T-cell (primary cell): Measurements from ENCODE around the gene ALDH18A1. TPM values are rescaled to one million over a fixed set of nuclear protein-coding genes. Genes with fewer than 3 reads are reported as not detected.

Experiments used
- ATAC-seq, 4 experiments: fragments of 200-7000 bp in 3 of 4; fragments of 150-1000 bp in 1 of 4; cut with Tn5 transposase; replicated peaks in 1 of 4; 1 replicate in 3 of 4; 2 replicates in 1 of 4; pipeline ENCODE4 v1.10.0; 2021; ENCODE audit warnings: moderate library complexity in 3 of 4, mild to moderate bottlenecking in 2 of 4, moderate number of reproducible peaks in 1 of 4
- CTCF ChIA-PET, 2 donors: fragments of 300-600 bp; sonication (Branson Sonifier 250); formaldehyde crosslinking; loops; one replicate each; lab custom pipeline; 2022; ENCODE audit warnings: antibody characterized with exemption in 2 of 2; lab: Charles Lee
- POLR2A ChIA-PET, 2 donors: fragments of 300-600 bp; sonication (Branson Sonifier 250); formaldehyde crosslinking; loops; one replicate each; lab custom pipeline; 2022; ENCODE audit warnings: antibody characterized with exemption in 2 of 2; lab: Charles Lee
- DNase-seq, 35 experiments: peaks; one replicate each; pipeline versions ENCODE4 v3.0.0 to v3.0.0-alpha.2; 2013 to 2023
- H3K27ac ChIP-seq: one replicate; pipeline ENCODE4 v1.5.1; 2013; ENCODE audit warnings: low read length
- H3K27me3 ChIP-seq, 2 experiments: replicated peaks in 1 of 2; 1 replicate in 1 of 2; 2 replicates in 1 of 2; pipeline versions ENCODE4 v1.6.1 to v1.7.0; 2013; ENCODE audit warnings: low read length in 1 of 2, mixed read lengths in 1 of 2; ENCODE audit not compliant: control insufficient read depth in 2 of 2, insufficient read depth in 2 of 2; ENCODE audit errors: extremely low read depth in 1 of 2
- H3K36me3 ChIP-seq, 2 donors: 1 replicate in 1 of 2; 2 replicates in 1 of 2; pipeline versions ENCODE4 v1.6.1 to v1.7.0; 2013; ENCODE audit warnings: low read length in 1 of 2; ENCODE audit not compliant: control insufficient read depth in 2 of 2, insufficient read depth in 1 of 2; ENCODE audit errors: extremely low read depth in 1 of 2
- H3K4me1 ChIP-seq, 2 experiments: 1 replicate in 1 of 2; 2 replicates in 1 of 2; pipeline versions ENCODE4 v1.6.1 to v1.7.0; 2013; ENCODE audit warnings: low read length in 2 of 2, mixed read lengths in 1 of 2; ENCODE audit not compliant: insufficient read depth in 2 of 2, control insufficient read depth in 1 of 2; ENCODE audit errors: extremely low read depth in 1 of 2
- H3K4me3 ChIP-seq, 2 donors: 1 replicate in 1 of 2; 2 replicates in 1 of 2; pipeline versions ENCODE4 v1.5.1 to v1.7.0; 2013; ENCODE audit warnings: mild to moderate bottlenecking in 2 of 2, low read length in 1 of 2, moderate library complexity in 1 of 2; ENCODE audit not compliant: control insufficient read depth in 1 of 2; ENCODE audit errors: extremely low read depth in 1 of 2
- H3K9me3 ChIP-seq: 2 replicates; pipeline ENCODE4 v1.7.0; 2013
- H3K27ac Mint-ChIP-seq, 2 donors: one replicate each; pipeline ENCODE4 v1.8.0; 2020 to 2021; ENCODE audit warnings: mild to moderate bottlenecking in 2 of 2, mixed read lengths in 2 of 2
- H3K27me3 Mint-ChIP-seq, 2 donors: one replicate each; pipeline ENCODE4 v1.8.0; 2021 to 2022; ENCODE audit warnings: mixed read lengths in 2 of 2
- H3K36me3 Mint-ChIP-seq: one replicate; pipeline ENCODE4 v1.8.0; 2021; ENCODE audit warnings: mixed read lengths
- H3K4me1 Mint-ChIP-seq, 3 donors: one replicate each; pipeline ENCODE4 v1.8.0; 2020 to 2022; ENCODE audit warnings: mixed read lengths in 3 of 3, mild to moderate bottlenecking in 1 of 3
- H3K4me3 Mint-ChIP-seq, 3 donors: one replicate each; pipeline ENCODE4 v1.8.0; 2020 to 2022; ENCODE audit warnings: mild to moderate bottlenecking in 3 of 3, mixed read lengths in 3 of 3, moderate library complexity in 3 of 3
- H3K9me3 Mint-ChIP-seq, 3 donors: one replicate each; pipeline ENCODE4 v1.8.0; 2020 to 2022; ENCODE audit warnings: mixed read lengths in 3 of 3
- WGBS: methylation state at CpG from one replicate; pipeline ENCODE4 v1.1.5; 2013; ENCODE audit warnings: missing lambda C conversion rate; ENCODE audit not compliant: insufficient coverage; 5-methylcytosine and 5-hydroxymethylcytosine counted together
- total RNA-seq, 35 experiments: library from RNA in 6 of 35; stranded (reverse) in 6 of 35; fragments of 120-200 nt in 1 of 35; gene quantifications; one replicate each; pipeline versions ENCODE4 v1.2.1 to v1.2.4 and lab custom pipeline; 2013 to 2026

ALDH18A1 gene
- total RNA-seq, 5 donors from 2014 or later (not counting 1 experiment from before 2014, with no cell fraction given) = 24.7 to 32.7 (median 28.4) TPM

DNA sequence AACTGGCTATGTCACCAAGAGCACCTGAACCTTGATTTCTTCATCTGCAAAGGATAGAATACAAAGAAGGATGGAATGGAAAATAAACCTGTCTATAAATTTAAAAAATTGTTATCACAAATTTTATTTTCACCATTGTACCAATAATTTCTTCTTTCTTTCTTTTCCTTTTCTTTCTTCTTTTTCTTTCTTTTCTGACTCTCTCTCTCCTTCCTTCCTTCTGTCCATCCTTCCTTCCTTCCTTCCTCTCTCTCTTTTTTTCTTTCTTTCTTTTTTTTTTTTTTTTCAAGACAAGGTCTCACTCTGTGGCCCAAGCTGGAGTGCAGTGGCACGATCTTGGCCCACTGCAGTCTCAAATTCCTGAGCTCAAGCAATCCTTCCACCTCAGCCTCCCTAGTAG lies 58.7 kb downstream of the ALDH18A1 start:
- Histone ChIP-seq H3K4me3 (no peak overlapping the region), H3K9me3 (no peaks in the 10 kb centered on the region), H3K27ac (no peak overlapping the region), H3K36me3 (no peaks in the 10 kb centered on the region), H3K4me1 (no peaks in the 10 kb centered on the region), H3K27me3 (peaks cover 0 to under 1% of the 10 kb centered on the region in 2 experiments)
- H3K9me3 Mint-ChIP-seq = no peaks in the 10 kb centered on the region
- no peak for ATAC-seq
- H3K4me3 Mint-ChIP-seq = no peak overlapping the region
- no peaks in the 10 kb centered on the region for H3K4me1 Mint-ChIP-seq
- peaks cover 5 to 10% of the 10 kb centered on the region in 2 donors for H3K27me3 Mint-ChIP-seq
- WGBS = 60% methylated on average over 1 of the region's 1 CpG
- no peak overlapping the region for H3K27ac Mint-ChIP-seq
- H3K36me3 Mint-ChIP-seq = no peaks in the 10 kb centered on the region
- DNase-seq = no peak
- POLR2A ChIA-PET = no interaction called here
- CTCF ChIA-PET = interaction anchor here (0.6 to 2.0 kb wide), 3 partner anchors 10 to 160 kb away, joined by 3 to 5 read pairs (median 4); no protein-coding TSS in a partner anchor

DNA sequence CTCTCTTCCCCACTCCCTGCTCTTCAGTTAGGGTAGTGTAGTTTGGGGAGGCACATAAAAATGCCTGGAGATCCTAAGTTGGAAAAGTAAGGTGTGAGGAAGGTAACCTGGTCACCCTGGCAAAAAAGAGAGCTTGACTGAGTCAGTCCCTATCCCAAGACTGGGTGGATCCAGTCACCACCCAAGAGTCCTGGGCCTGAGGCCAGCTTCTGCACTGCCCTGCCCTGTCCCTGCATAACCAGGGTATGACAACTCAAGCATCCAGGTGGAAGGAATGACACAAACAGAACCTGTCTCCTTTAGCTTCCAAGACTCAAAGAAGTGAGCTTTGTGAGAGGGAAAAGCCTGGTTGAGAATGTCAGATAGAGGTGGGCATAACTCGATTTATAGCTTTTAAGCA lies 68.5 kb downstream of the ALDH18A1 start:
- no peak for DNase-seq
- H3K4me1 ChIP-seq = no peaks in the 10 kb centered on the region
- no peak for ATAC-seq
- Mint-ChIP-seq H3K36me3 (no peaks in the 10 kb centered on the region), H3K27me3 (peaks cover 9 to 10% of the 10 kb centered on the region in 2 donors), H3K4me3 (no peak overlapping the region), H3K4me1 (no peaks in the 10 kb centered on the region), H3K27ac (no peak overlapping the region), H3K9me3 (no peaks in the 10 kb centered on the region)
- CTCF ChIA-PET = no interaction called here
- 71% methylated on average over 1 of the region's 1 CpG for WGBS
- H3K4me3 ChIP-seq = no peak overlapping the region
- H3K9me3 ChIP-seq = no peaks in the 10 kb centered on the region
- H3K27ac ChIP-seq = no peak overlapping the region
- POLR2A ChIA-PET = no interaction called here
- H3K27me3 ChIP-seq = peaks cover 0 to 6% of the 10 kb centered on the region in 2 experiments
- no peaks in the 10 kb centered on the region for H3K36me3 ChIP-seq

DNA sequence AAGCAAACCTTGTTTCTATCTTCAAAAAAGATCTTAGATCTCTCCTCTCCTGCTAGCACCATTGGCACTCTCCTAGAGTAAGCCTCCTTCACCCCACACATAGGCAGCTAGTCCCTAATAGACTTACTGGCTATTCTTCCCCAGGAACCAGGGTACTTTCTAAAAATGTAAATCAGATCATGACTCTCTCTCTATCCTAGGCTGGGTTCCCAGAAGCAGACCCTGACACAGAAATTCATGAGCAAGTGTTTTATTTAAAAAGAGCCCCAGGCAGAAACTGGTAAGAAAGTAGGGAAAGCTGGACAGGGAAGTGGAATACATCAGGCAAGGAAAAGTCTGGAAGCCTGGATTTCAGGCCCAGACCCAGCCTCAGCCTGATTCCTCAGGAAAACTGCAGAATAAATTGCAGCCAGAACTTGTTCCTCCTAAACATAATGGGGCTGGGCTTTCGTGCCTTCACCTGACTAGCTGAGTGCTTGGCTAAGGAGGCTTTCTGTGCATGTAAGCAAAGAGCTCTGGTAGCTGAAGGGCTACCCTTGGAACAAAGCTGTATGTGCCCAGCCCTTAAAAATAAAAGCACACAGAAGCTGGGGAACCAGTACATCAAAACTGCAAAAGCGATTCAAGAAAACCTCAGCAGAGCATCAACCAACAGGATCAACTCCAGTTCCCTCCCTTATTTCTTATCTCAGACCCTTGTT lies 76.5 kb downstream of the ALDH18A1 start:
- CTCF ChIA-PET = no interaction called here
- POLR2A ChIA-PET = no interaction called here
- H3K27ac Mint-ChIP-seq = no peak overlapping the region
- H3K9me3 ChIP-seq = no peaks in the 10 kb centered on the region
- ATAC-seq (no peak), DNase-seq (no peak)
- H3K4me1 Mint-ChIP-seq = no peaks in the 10 kb centered on the region
- H3K4me3 Mint-ChIP-seq = no peak overlapping the region
- H3K4me3 ChIP-seq = no peak overlapping the region
- peaks cover 0 to 2% of the 10 kb centered on the region in 2 experiments for H3K27me3 ChIP-seq
- H3K36me3 ChIP-seq = no peaks in the 10 kb centered on the region
- peaks cover 14 to 24% of the 10 kb centered on the region in 2 donors for H3K27me3 Mint-ChIP-seq
- no peaks in the 10 kb centered on the region for H3K36me3 Mint-ChIP-seq
- no peak overlapping the region for H3K27ac ChIP-seq
- H3K9me3 Mint-ChIP-seq = no peaks in the 10 kb centered on the region
- WGBS = no CpG with 5 or more reads among the region's 2 CpGs
- no peaks in the 10 kb centered on the region for H3K4me1 ChIP-seq

DNA sequence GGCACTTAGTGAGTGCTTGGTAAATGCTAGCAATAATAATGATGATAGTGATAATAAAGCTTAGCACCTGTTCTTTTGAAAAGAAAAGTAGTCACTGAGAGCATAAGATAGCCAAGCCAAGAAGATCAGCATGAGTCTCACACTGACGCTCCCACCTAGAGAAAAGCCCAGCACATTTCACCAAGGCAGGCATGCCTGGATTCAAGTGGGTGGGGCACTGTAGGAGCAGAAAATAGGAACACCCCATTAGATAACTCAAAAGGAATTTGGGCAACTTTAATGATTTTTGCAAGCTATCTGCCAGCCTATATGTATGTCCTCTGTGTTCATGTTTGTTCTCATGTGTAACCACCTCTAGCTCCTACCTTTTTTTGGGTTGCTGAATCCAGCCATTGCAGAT lies 77.2 kb downstream of the ALDH18A1 start:
- Histone ChIP-seq H3K27ac (no peak overlapping the region), H3K27me3 (peaks cover 0 to 5% of the 10 kb centered on the region in 2 experiments), H3K4me1 (no peaks in the 10 kb centered on the region), H3K4me3 (no peak overlapping the region), H3K36me3 (no peaks in the 10 kb centered on the region), H3K9me3 (no peaks in the 10 kb centered on the region)
- Mint-ChIP-seq H3K27ac (no peak overlapping the region), H3K4me3 (no peak overlapping the region), H3K36me3 (no peaks in the 10 kb centered on the region), H3K4me1 (no peaks in the 10 kb centered on the region), H3K9me3 (no peaks in the 10 kb centered on the region), H3K27me3 (peaks cover 15 to 29% of the 10 kb centered on the region in 2 donors)
- no CpG with 5 or more reads among the region's 1 CpG for WGBS
- CTCF ChIA-PET = no interaction called here
- DNase-seq (no peak), ATAC-seq (no peak)
- POLR2A ChIA-PET = no interaction called here

DNA sequence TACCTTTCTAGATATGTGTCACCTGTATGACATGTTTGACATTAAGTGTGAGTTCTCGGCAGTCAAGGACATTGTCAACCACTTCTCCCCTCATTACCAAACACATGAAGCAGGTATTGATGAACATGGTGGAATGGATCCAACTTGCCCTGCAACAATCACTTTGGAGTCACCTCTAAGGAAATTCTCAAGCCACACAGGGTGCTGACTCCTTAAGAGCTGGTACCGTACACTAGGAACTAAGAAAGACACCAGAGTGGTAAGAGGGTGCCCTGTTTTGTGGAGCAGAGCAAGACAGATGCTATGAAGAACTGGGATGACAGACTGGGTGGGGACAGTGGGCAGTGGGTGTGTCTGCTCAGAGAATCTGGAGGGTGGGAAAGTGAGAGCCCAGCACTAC lies 77.9 kb downstream of the ALDH18A1 start:
- Mint-ChIP-seq H3K36me3 (no peaks in the 10 kb centered on the region), H3K4me3 (no peak overlapping the region), H3K27me3 (peaks cover 22 to 35% of the 10 kb centered on the region in 2 donors), H3K4me1 (no peaks in the 10 kb centered on the region), H3K9me3 (no peaks in the 10 kb centered on the region), H3K27ac (no peak overlapping the region)
- 100% methylated on average over 1 of the region's 2 CpGs for WGBS
- Histone ChIP-seq H3K36me3 (no peaks in the 10 kb centered on the region), H3K4me3 (no peak overlapping the region), H3K27ac (no peak overlapping the region), H3K9me3 (no peaks in the 10 kb centered on the region), H3K4me1 (no peaks in the 10 kb centered on the region), H3K27me3 (peaks cover 0 to 5% of the 10 kb centered on the region in 2 experiments)
- no peak for ATAC-seq
- no peak for DNase-seq
- ChIA-PET CTCF (no interaction called here), POLR2A (no interaction called here)

DNA sequence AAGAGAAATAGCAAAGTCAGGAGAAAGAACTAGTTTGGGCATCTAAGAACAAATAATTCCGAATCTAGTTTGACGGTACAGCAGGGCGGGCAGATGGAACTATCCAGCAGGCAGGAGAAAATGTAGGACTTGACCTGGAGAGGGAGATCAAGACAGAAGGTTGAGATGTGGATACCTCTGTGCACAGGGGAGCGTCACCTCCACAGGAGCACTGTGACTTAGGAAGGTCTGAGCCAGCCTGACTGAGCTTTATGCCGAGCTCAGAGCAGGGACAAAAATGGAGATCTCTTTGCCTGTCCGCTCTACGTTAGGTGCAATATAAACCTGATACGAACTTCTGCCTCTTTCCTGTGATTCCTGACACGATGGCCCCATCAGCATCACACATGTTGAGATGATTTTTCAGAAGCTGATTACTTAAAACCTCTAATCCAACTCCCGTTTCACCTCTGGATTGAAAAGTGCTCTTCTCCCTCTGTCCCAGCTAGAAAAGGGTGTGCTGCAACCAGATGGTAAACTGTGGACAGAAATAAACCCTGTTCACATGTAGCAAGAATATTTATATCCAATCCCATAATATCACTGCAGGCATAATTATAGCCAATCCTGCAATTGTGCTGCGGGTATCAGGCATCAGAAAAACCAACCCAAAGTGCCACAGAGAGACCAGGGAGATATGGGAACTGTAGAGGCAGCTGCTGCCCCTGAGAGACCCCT lies 81.7 kb downstream of the ALDH18A1 start:
- no peak overlapping the region for H3K27ac Mint-ChIP-seq
- ATAC-seq = no peak
- H3K9me3 Mint-ChIP-seq = no peaks in the 10 kb centered on the region
- POLR2A ChIA-PET = no interaction called here
- no peak for DNase-seq
- no peaks in the 10 kb centered on the region for H3K36me3 Mint-ChIP-seq
- H3K9me3 ChIP-seq = no peaks in the 10 kb centered on the region
- H3K27me3 Mint-ChIP-seq = peaks cover 22 to 24% of the 10 kb centered on the region in 2 donors
- no peaks in the 10 kb centered on the region for H3K36me3 ChIP-seq
- WGBS = 83% methylated on average over 7 of the region's 11 CpGs
- CTCF ChIA-PET = interaction anchor here in 1 of 2 donors (0.6 kb wide), 1 partner anchor 10 kb away, joined by 5 read pairs; no protein-coding TSS in a partner anchor
- no peak overlapping the region for H3K27ac ChIP-seq
- H3K4me1 ChIP-seq = no peaks in the 10 kb centered on the region
- no peaks in the 10 kb centered on the region for H3K4me1 Mint-ChIP-seq
- no peak overlapping the region for H3K4me3 Mint-ChIP-seq
- H3K27me3 ChIP-seq = peaks cover 0 to 8% of the 10 kb centered on the region in 2 experiments
- H3K4me3 ChIP-seq = no peak overlapping the region
